Measurements from ENCODE around the gene COL11A2. TPM values are rescaled to one million over a fixed set of nuclear protein-coding genes. Genes with fewer than 3 reads are reported as not detected.

Gene COL11A2
- total RNA-seq, 1 donor from 2014 or later, result 10.0 TPM

DNA sequence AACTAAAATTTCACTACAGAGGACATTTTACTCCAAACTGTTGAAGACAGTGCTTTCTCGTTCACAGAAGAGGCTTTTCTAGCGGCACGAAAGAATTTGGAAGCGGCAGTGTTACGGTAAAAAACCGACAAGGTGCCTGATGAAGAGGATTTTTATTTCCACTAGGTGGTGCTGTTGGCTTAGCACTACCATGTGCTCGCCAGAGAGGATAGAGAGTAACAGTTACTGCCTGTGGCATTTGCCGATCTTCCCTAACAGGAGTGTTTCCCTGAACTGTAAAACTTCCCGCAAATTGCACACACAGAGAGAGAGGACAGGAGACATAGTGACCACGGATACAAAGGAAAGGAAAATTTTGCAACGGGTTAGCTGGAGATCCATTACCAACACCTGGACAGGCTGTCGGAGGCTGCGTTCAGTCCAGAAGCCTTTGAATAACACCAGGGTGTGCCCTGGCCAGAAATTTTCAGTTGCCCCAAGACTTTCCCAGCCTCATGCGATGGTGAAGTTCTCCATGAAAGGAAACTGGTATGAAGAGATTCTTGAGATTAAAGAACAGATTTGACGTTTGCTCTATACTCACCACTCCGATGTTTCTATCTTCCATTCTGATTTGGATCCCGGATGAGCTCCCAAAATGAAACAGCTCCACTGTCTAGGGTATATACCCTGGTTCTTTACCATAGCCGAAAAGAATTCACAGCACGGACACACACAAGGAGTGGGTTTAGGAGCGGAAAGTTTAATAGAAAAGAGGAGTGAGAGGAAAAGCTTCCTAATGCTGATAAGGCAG lies 68.3 kb downstream of the COL11A2 start:
- H3K27me3 Mint-ChIP-seq (ENCODE audit: low read depth), result peaks cover 70% of the 10 kb centered on the region

DNA sequence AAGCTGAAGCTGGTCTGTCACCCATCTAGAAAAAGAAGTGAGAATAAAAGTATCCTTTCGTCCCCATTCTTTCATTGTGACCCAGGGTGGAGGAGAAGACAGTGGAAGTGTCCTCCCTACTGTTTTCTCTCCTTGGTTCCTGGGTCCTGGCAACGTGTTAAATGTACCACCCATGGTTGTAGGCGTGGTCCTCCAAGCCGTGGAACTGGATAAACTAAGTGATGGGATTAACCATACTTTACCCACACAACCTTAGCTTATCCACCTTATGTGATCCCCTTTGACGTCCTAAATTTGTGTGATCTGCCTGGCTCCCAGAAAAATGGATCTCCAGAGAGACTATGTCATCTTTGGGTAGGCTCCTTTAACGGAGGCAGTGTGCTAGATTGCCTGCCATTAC lies 69.1 kb downstream of the COL11A2 start:
- Mint-ChIP-seq H3K4me1 (ENCODE audit: low read depth) (no peaks in the 10 kb centered on the region), H3K27me3 (ENCODE audit: low read depth) (peaks cover 68% of the 10 kb centered on the region), H3K36me3 (ENCODE audit: low read depth) (peaks cover 3% of the 10 kb centered on the region), H3K9me3 (ENCODE audit: low read depth) (peaks cover 11% of the 10 kb centered on the region), H3K27ac (ENCODE audit: unreplicated experiment) (no peak overlapping the region), H3K4me3 (ENCODE audit: unreplicated experiment) (no peak overlapping the region)
- DNase-seq (ENCODE audit: low spot score), result no peak
- TF ChIP-seq, protein P1, sequence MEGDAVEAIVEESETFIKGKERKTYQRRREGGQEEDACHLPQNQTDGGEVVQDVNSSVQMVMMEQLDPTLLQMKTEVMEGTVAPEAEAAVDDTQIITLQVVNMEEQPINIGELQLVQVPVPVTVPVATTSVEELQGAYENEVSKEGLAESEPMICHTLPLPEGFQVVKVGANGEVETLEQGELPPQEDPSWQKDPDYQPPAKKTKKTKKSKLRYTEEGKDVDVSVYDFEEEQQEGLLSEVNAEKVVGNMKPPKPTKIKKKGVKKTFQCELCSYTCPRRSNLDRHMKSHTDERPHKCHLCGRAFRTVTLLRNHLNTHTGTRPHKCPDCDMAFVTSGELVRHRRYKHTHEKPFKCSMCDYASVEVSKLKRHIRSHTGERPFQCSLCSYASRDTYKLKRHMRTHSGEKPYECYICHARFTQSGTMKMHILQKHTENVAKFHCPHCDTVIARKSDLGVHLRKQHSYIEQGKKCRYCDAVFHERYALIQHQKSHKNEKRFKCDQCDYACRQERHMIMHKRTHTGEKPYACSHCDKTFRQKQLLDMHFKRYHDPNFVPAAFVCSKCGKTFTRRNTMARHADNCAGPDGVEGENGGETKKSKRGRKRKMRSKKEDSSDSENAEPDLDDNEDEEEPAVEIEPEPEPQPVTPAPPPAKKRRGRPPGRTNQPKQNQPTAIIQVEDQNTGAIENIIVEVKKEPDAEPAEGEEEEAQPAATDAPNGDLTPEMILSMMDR (IDR thresholded peaks at IDR 0.05), result no peak

More for the DNA sequence above, 68.3 kb downstream of the COL11A2 start:
- TF ChIP-seq, protein P1 (IDR thresholded peaks at IDR 0.05), result peak; percentile 77
- DNase-seq (ENCODE audit: low spot score), result no peak
- H3K4me3 Mint-ChIP-seq (ENCODE audit: unreplicated experiment), result no peak overlapping the region
- peaks cover 3% of the 10 kb centered on the region for H3K36me3 Mint-ChIP-seq (ENCODE audit: low read depth)
- no peaks in the 10 kb centered on the region for H3K4me1 Mint-ChIP-seq (ENCODE audit: low read depth)
- no peak overlapping the region for H3K27ac Mint-ChIP-seq (ENCODE audit: unreplicated experiment)
- H3K9me3 Mint-ChIP-seq (ENCODE audit: low read depth), result peaks cover 11% of the 10 kb centered on the region

DNA sequence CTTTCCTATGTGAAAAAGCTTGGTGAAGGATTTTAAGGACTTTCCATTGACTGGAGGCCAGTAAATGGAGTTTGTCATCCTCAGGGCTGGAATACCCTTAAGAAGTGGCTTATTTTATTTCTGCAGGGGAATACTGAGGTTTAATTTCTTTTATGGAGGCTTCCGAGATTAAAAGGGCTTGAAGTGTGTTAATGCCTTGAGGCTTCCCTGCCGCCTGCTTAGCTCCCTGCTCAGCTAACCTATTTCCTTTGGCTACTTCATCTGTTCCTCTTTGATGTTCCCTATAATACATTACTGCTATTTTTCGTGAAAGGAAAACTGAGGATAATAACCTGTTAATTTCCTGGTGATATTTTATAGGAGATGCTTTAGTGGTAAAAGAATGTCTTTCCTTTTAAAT lies 72.3 kb downstream of the COL11A2 start:
- TF ChIP-seq, protein P1 (IDR thresholded peaks at IDR 0.05), result no peak
- no peak overlapping the region for H3K4me3 Mint-ChIP-seq (ENCODE audit: unreplicated experiment)
- H3K27me3 Mint-ChIP-seq (ENCODE audit: low read depth), result peaks cover 78% of the 10 kb centered on the region
- H3K36me3 Mint-ChIP-seq (ENCODE audit: low read depth), result peaks cover 2% of the 10 kb centered on the region
- DNase-seq (ENCODE audit: low spot score), result no peak
- H3K9me3 Mint-ChIP-seq (ENCODE audit: low read depth), result peaks cover 11% of the 10 kb centered on the region
- H3K27ac Mint-ChIP-seq (ENCODE audit: unreplicated experiment), result no peak overlapping the region
- H3K4me1 Mint-ChIP-seq (ENCODE audit: low read depth), result peaks cover 14% of the 10 kb centered on the region

DNA sequence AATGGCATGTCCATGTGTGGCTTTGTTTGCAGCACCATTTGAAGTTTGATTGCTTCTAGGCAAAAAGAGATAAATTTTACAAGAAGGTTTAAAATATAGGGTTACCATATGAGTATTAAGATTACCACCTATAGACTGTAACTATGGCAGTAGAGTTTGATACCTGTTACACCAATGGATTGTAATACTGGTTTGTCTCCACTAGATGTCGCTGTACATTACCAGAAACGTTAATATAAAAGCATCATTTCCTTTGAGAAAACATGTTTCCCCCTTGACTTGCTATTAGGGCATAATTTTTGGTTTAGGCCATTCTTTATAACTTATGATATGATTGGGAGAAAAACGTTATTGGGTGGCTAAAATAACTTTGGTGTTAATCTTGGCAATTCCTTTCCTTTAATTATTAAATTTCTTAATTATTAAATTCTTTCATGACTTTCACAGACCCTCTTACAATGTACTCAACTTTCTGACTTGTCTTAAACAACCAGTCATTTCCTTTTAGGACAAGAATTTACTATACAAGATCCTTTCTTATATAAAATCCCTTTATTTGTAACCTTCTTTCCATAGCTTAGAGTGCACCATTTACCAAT lies 73.6 kb downstream of the COL11A2 start:
- Mint-ChIP-seq H3K4me3 (ENCODE audit: unreplicated experiment) (no peak overlapping the region), H3K27me3 (ENCODE audit: low read depth) (peaks cover 81% of the 10 kb centered on the region), H3K36me3 (ENCODE audit: low read depth) (no peaks in the 10 kb centered on the region), H3K4me1 (ENCODE audit: low read depth) (peaks cover 14% of the 10 kb centered on the region), H3K27ac (ENCODE audit: unreplicated experiment) (no peak overlapping the region), H3K9me3 (ENCODE audit: low read depth) (peaks cover 2% of the 10 kb centered on the region)
- DNase-seq (ENCODE audit: low spot score), result no peak
- TF ChIP-seq, protein P1 (IDR thresholded peaks at IDR 0.05), result peak; percentile 92

DNA sequence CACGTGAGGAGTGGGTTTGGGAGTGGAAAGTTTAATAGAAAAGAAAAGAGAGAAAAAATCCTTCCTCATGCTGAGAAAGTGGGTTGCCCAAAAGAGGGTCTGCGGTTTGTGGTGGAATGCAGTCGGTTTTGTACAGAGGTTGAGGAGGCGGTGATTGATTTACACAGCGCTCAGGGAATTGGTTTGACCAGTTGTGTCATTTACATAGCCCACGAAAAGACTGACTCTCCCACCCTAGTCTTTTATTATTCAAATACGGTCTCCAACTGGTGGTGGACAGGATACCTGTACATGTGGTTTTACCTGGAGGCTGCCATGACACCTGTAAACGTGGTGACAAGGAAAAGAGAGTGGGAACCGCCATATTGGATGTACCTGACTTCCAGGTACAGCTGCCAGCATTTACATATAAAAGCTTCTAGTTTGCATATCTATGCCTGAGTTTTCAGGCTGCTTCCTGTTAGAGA lies 74.4 kb downstream of the COL11A2 start:
- Mint-ChIP-seq H3K4me1 (ENCODE audit: low read depth) (peaks cover 14% of the 10 kb centered on the region), H3K4me3 (ENCODE audit: unreplicated experiment) (no peak overlapping the region), H3K27ac (ENCODE audit: unreplicated experiment) (no peak overlapping the region), H3K36me3 (ENCODE audit: low read depth) (no peaks in the 10 kb centered on the region), H3K9me3 (ENCODE audit: low read depth) (no peaks in the 10 kb centered on the region), H3K27me3 (ENCODE audit: low read depth) (peaks cover 86% of the 10 kb centered on the region)
- no peak for DNase-seq (ENCODE audit: low spot score)
- TF ChIP-seq, protein P1 (IDR thresholded peaks at IDR 0.05), result no peak
